HG02678 (cell line): ENCODE measurements around the gene TNIP1.

Experiments used
- ATAC-seq: cut with Tn5 transposase; IDR thresholded peaks from one replicate; pipeline ENCODE4 v1.9.1; 2021; ENCODE audit warnings: mild to moderate bottlenecking, moderate library complexity; ENCODE audit not compliant: unreplicated experiment

TNIP1 gene

DNA sequence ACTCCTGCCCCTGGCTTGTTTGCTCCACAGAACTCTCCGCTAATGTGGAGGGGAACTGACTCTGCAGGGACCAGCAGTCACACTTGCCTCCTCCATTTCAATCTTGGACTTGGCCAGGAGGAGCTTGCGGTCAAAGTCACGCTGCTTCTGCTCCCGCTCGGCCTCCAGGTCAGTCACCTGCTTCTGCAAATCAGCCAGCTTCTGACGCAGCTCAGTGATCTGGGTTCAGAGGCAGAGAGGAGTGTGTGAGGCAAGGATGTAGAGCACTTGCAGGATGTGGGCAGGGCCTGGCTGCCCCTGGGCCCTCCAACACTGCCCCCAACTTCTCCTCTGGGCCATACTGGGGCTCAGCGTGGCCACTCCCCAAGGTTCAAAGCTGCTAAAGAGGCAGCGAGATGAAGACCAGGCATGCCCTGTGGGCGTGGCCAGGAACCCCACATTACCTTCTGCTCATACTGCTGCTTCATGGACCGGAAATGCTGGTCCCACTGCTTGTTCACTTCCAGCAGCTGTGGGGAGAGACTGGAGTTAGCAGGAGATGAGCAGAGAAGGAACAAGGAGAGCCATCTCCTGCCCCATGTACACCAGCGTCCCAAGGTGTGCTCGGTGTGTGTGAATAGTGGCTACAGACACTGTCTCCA lies 38.3 kb downstream of the TNIP1 start:
- ATAC-seq: no peak

DNA sequence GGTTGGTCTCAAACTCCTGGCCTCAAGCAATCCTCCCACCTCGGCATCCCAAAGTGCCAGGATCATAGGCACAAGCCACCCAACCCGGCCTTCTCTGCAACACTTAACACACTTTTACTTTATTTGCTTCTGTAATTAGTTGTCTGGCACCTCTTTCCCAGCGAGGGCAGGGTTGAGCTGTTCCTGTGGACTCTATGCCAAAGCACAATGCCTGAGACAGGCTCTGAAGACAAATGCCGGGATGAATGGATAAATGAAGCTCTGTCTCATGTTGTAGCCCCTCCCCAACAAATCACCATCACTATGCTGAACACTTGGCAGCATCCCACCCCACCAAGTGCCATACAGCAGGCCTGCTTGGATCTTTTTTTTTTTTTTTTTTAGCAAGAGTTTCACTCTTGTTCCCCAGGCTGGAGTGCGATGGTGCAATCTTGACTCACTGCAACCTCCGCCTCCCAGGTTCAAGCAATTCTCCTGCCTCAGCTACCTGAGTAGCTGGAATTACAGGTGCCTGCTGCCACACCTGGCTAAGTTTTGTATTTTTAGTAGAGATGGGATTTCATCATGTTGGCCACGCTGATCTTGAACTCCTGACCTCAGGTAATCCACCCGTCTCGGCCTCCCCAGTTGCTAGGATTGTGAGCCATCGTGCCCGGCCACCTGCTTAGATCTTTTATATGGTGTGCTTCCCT lies 39.1 kb downstream of the TNIP1 start:
- ATAC-seq: no peak

DNA sequence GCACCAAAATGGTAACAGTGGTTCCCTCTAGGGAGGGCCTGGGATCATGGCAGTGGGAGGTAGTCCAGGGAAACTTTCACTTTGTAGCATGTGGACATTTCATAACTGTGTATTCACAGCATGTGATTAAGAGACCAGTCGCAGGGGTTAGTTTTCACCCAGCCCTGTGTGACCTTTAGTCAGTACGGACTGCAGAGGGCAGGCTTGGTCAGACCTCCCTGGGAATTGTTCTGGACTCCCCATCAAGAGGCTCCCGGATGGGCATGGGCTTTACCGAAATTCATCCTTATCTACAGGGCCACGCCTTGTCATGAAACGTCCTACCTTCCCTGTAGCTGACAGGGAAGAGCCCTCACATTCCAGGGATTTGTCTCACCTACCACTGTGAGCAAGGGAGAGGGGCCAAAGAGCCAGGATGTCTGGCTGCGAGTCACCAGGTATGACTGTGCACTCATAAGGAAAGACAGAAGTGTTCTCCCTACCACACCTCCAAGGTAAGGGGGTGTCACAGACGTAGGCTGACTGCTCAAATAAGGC lies 40.6 kb downstream of the TNIP1 start:
- no peak for ATAC-seq

DNA sequence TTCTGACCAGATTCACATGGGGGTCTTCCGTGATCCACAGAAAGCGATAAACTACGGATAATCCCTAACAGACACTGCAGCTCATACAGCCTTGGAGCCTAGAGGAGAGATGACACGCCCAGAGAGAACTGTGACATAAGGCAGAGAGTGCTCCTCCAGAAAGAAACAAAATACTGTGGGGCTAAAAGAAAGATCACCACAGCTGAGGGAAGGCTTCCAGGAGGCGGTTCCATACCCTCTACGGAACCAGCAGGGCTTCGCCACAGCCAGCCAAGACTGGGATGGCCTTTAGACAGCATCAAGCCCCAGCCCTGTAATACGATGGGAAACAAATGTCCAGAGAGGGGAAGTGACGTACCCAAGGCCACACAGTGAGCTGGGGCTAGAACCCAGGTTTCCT lies 41.2 kb downstream of the TNIP1 start:
- ATAC-seq: no peak

DNA sequence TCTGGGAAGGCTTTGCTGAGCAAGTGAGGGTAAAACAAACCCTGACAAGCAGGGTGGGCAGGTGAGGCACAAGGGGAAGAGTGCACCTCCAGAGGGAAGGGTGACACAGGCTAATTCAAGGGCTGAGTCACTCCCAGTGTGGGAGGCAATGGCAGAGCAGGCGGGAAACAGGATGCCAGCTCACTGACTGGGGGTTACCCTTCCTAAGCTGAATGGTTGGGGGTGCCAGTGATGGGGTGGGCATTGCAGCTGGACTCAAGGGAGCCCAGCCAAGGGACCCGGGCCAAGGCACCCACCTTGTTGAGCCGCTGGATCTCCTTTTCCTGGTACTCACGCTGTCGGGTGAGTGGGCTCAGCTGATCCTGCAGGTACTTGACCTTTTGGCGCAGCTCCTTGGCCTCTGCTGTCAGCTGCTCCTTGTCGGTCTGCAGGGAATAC lies 42.0 kb downstream of the TNIP1 start:
- no peak for ATAC-seq

DNA sequence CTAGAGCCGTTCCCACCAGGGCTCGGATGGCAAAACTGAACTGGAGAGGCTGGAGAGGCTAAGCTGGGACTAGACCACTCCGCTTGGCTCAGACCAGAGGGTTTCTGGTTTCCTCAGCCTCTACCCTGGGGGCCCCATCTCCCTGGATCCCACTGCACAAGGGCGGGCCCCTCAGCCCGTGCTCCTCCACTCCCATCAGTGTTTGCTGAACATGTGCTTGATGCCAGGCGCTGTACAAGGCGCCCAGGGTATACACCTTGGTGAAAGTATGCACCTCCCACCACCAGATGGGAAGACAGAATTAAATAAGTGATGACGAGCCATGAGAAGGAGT lies 42.5 kb downstream of the TNIP1 start:
- ATAC-seq: no peak

DNA sequence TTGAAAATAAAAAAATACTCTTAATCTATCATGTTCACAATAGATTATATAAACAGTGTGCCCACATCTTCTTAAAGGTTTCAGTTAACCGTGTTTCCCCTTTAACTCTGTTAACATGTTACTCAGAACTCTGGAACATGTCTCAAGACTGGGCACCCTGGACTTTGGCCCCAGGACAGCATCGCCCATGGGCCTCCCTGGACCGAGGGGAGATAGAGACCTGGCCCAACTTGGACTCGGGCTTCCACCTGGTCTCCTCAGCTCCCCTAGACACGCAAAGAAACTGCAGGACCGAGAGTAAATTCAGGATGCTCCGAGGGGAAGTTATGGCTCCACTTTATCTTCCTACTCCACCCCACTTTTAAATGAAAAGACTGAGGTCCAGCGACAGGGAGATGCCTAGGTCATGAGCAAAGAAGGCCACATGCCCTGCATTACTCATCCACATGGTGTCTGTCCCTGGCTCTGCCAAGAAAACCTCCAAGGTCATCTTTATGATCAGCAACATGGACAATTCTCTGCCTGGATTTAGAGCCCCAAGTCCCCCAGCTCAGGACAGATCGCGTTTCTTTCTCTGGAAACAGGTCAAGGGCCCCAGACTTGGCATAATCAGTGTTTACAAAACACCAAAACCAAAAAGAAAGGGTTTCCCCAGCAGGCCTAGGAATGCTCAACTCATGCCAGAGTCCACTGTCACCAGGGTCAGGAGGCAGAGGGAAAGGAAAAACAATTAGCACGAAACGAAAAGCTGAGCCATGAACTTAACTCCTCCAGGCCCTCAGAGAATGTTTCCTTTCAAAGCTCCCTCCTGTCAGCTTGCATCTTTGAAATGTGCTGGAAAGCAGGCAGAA lies 43.0 kb downstream of the TNIP1 start:
- no peak for ATAC-seq

DNA sequence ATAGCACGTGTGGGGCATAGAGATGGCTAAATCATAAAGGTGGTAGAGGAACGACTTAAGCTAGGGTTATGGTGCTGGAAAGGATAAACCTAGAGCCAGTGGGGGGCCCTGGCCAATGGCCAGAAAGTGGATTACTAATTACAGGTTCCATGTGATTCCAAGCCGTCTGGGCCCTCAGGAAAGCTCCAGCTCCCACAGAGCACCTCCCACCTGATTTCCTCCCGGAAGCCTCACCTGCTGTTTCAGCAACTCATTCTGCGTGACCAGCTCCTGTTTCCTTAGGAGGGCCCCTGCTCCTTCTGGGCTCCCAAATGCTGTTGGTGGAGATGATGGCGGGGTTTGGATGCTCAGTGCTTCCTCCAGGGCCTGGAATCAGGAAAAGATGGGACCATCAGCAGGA lies 44.3 kb downstream of the TNIP1 start:
- ATAC-seq: no peak

DNA sequence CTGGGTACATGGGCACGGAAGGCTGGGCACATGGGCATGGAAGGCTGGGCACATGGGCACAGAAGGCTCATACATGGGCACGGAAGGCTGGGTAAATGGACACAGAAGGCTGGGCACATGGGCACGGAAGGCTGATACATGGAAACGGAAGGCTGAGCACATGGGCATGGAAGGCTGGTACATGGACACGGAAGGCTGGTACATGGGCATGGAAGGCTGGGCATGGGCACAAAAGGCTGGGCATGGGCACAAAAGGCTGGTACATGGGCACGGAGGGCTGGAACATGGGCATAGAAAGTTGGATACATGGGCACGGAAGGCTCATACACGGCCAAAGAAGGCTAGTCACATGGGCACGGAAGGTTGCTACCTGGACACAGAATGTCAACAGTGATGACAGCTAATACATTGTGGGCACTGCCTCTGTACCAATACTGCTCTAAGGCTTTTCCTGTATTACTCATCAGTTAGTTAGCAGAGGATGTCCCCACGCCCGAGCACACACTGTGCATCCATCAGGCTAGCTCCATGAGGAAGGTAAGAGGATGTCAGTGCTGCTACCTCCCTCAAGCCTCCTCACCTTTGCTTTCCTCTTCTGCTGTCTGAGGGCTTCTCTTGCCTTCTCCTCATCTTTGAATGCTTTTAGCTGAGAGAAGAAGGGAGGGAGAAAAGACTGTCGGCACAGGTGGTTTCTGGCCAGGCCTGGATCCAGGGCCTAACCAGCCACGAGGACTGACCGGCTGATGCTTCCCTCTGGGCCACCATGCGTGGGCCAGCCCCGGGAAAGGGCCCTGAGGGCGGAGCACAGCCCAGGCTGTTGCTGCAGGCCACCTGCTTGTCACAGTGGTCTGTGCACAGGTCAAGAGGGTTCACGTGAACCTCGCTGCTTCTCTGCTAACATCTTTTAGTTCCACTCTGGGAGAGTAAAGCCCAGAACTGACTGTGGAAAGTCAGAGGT lies 46.1 kb downstream of the TNIP1 start:
- no peak for ATAC-seq

DNA sequence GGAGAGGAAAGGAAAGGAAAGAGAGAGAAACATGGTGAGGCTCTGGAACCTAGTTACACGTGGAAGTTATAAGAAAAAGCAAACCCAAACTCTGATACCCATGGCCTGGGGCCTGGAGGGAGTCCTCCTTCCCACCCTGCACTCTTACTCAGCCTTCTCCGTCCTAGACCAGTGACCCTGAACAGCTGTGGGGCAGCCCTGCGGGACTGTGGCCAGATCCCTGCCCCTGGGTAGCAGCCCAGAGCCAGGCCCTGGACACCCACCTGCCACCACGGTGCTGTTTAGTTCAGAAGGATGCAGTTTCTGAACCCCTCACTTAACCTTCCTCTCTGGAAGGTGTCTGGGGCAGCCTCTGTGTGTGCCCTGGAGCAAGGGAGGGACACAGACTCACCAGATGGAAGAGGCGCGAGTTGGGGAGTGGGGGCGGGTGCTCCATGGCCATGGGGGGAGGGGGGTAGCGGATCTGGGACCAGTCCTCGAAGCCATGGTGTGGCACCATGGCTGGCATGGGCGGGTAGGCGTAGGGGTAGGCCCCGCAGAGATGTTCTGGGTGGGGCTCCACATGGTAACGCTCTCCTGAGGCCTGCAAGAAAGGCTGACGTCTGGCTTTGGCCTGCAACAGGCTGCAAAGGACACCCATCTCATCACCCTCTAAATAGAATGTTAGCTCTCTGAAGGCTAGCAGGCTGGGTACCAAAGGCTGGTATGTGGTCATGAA lies 47.5 kb downstream of the TNIP1 start:
- ATAC-seq: no peak

DNA sequence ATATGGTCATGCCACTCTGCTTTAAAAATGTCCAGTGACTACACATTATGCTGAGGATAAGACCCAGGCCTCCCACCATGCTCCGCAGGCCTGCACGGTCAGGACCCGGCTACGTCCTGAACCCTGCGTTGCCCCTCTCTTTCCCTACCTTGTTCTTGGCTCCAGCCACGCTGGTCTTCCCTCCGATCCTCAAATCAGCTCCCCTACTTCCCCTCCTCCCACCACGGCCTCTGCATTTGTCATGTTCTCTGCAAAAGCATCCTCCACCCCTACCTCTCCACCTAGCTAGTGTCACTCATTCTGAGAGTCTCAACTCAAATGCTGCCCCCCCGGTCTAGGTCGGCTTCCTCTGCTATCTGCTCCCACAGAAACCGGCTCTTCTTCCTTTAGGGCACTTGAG lies 49.3 kb downstream of the TNIP1 start:
- ATAC-seq: no peak

DNA sequence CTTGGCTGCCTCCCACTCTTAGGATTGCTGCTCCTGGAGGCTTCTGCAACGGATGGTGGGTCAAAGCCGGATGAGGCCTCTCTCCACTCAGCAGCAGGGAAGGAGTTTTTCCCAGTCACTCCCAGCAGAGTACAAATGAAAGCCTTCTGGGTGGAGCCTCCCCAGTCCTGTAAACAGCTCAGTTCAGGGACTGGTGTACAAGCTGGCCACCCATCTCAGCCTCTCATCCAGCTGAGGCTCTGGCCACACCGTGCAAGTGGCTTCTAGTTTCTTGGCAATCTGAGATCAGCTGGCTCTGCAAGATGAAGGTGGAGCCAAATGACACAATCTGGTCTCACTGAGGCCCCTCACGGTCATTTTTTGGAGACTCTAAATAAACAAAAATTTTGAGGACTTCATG lies 50.5 kb downstream of the TNIP1 start:
- no peak for ATAC-seq

DNA sequence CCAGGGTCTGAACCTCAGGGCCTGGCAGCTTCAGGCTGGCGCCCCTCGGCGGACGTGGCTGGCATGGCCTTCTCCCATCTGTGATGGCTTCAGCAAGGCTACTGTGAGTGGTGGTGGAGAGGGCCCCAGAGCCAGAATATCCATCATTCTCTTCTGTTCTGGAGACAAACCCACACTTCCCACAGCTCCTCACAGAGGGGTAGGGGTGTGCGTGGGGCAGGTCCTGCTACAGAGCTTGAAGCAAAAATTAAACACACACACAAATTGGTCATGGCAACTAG lies 50.8 kb downstream of the TNIP1 start:
- ATAC-seq: no peak

DNA sequence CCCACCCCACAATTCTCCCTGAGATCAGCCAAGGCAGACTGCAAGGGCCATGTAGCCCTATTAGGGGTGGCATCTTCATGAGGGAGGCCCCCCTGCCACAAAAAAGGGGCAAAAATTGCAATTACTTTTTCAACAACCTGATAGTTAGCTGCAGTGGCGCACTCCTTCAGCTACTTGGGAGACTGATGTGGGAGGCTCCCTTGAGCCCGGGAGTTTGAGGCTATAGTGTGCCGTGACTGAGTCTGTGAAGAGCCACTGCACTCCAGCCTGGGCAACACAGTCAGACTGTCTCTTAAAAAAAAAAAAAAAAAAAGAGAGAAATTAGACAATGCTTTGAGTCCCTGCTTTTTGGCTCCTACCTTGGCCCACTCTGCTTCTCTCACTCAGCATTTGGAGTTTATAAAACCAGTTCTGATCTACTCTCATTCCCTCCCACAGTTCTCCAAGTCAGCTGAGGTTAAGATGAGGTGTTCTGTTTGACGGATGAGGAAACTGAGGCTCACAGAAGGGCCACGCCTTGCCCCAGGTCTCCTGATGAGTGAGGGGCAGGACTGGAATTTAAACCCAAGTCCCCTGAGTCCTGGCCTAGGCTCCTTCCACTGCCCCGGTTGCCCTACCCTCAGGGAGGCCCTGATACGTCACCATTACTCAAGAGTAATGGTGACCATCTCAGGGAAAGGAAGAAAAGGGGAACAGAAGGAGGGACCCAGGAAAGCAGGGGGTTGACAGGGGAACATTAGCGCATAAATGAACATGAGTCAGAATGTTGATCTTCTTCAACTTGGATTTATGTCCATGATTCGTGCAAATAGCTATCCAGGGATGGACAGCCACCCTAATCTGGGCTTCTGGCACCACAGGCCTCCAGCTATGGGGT lies 51.4 kb downstream of the TNIP1 start:
- ATAC-seq: no peak

DNA sequence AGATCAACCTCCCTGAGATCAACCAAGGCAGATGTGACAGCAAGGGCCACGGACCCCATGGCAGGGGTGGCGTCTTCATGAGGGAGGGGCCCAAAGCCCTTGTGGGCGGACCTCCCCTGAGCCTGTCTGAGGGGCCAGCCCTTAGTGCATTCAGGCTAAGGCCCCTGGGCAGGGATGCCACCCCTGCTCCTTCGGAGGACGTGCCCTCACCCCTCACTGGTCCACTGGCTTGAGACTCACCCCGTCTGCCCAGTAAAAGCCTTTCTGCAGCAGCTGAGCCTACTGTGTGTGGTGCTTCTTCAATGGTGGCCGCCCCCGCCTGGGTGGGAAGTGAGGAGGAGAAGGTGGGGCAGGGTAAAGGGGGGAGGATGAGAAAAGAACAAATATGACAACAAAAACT lies 52.1 kb downstream of the TNIP1 start:
- ATAC-seq: no peak

DNA sequence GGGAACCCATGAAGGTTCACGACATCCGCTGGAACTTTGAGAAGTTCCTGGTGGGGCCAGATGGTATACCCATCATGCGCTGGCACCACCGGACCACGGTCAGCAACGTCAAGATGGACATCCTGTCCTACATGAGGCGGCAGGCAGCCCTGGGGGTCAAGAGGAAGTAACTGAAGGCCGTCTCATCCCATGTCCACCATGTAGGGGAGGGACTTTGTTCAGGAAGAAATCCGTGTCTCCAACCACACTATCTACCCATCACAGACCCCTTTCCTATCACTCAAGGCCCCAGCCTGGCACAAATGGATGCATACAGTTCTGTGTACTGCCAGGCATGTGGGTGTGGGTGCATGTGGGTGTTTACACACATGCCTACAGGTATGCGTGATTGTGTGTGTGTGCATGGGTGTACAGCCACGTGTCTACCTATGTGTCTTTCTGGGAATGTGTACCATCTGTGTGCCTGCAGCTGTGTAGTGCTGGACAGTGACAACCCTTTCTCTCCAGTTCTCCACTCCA lies 52.8 kb downstream of the TNIP1 start:
- ATAC-seq: no peak

DNA sequence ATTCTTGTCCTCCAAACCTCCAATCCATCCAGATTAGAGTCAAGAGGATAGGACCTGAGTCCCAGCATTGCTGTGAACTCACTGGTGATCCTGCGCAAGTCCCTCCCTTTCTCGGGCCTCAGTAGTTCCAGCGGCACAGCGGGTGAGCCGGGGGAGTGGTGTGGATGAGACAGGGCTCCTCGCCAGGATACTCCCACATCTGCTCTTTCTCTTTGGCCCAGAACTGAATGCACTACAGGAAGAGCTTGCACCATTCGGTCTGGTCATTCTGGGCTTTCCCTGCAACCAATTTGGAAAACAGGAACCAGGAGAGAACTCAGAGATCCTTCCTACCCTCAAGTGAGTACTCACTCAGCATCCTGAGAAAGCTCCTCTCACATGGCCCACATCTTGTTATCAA lies 54.2 kb downstream of the TNIP1 start:
- no peak for ATAC-seq

DNA sequence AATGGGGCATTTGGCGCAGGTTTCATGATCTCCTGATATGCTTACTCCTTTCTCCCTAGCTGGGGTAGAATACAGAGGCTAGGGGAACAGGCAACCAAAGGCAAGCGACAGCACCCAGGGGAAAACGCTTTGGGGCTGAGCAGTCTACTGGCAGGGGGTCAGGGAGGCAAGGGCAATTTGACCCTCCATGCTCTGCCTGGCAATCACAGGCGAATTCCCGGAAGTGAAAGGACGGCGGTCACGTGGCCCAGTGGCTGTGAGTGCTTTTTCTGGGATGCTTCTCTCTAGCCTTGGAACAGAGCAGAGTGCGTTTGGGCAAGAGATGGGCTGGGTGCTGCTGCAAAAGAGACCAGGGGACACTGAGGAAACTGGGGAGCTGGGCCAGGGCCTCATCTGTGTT lies 54.7 kb downstream of the TNIP1 start:
- ATAC-seq: no peak

DNA sequence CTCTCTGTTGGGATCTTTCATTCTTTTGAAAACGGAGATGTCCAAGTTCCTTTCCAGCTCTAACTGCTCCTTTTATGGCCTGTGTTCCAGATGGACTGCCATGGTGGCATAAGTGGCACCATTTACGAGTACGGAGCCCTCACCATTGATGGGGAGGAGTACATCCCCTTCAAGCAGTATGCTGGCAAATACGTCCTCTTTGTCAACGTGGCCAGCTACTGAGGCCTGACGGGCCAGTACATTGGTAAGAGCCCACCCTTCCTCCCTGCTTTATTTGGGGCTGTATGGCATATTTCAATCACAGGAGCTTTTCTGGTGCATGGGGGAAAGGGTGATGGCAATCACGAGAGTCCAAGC lies 55.6 kb downstream of the TNIP1 start:
- ATAC-seq: no peak
